Keratinocyte (primary cell): ENCODE results near the gene INHBE. TPM values are rescaled to one million over a fixed set of nuclear protein-coding genes. Genes with fewer than 3 reads are reported as not detected.

Source experiments
- DNase-seq: peaks from one replicate; pipeline ENCODE4 v3.0.0-alpha.2; 2011; ENCODE audit warnings: low read depth, missing footprints, low spot score
- FAIRE-seq: peaks from 2 replicates; lab custom pipeline; 2011; peaks lifted over from hg19 to GRCh38; lab: Jason Lieb, UNC
- H2AFZ ChIP-seq: 2 replicates; pipeline ENCODE4 v1.6.0; 2012; ENCODE audit warnings: low read length, control low read depth, inconsistent platforms; ENCODE audit not compliant: control insufficient read depth
- H3K27ac ChIP-seq: 2 replicates; pipeline ENCODE4 v1.5.1; 2011; ENCODE audit warnings: low read length; ENCODE audit not compliant: control insufficient read depth, insufficient read depth
- H3K27me3 ChIP-seq: 3 replicates; pipeline ENCODE4 v1.6.0; 2011; ENCODE audit warnings: low read length; ENCODE audit not compliant: control insufficient read depth, insufficient read depth; ENCODE audit errors: extremely low read depth
- H3K36me3 ChIP-seq, 2 experiments: 2 replicates in 1 of 2; 3 replicates in 1 of 2; pipeline ENCODE4 v1.5.1; 2011; ENCODE audit warnings: low read length in 2 of 2, mild to moderate bottlenecking in 1 of 2; ENCODE audit not compliant: control insufficient read depth in 2 of 2, insufficient read depth in 2 of 2; ENCODE audit errors: extremely low read depth in 1 of 2
- H3K4me1 ChIP-seq: 3 replicates; pipeline ENCODE4 v1.5.1; 2011; ENCODE audit warnings: low read length; ENCODE audit not compliant: control insufficient read depth, insufficient read depth; ENCODE audit errors: extremely low read depth
- H3K4me2 ChIP-seq: 3 replicates; pipeline ENCODE4 v1.6.0; 2011; ENCODE audit warnings: low read depth, low read length; ENCODE audit not compliant: control insufficient read depth, insufficient read depth; ENCODE audit errors: extremely low read depth
- H3K4me3 ChIP-seq, 3 experiments: fragments of 200-600 bp in 1 of 3; sonication (generic) in 1 of 3; 2 replicates in 2 of 3; 3 replicates in 1 of 3; pipeline ENCODE4 v1.5.1; 2011 to 2016; ENCODE audit warnings: low read length in 3 of 3, mild to moderate bottlenecking in 3 of 3, control low read depth in 2 of 3, inconsistent platforms in 1 of 3, low read depth in 1 of 3, mixed read lengths in 1 of 3, mixed run types in 1 of 3, moderate library complexity in 1 of 3; ENCODE audit not compliant: control insufficient read depth in 2 of 3, insufficient read depth in 2 of 3; ENCODE audit errors: extremely low read depth in 1 of 3
- H3K79me2 ChIP-seq: 2 replicates; pipeline ENCODE4 v1.6.0; 2012; ENCODE audit warnings: low read length; ENCODE audit not compliant: control insufficient read depth, insufficient read depth
- H3K9ac ChIP-seq: 3 replicates; pipeline ENCODE4 v1.6.0; 2011; ENCODE audit warnings: low read length; ENCODE audit not compliant: control insufficient read depth, insufficient read depth; ENCODE audit errors: extremely low read depth
- H3K9me1 ChIP-seq: 3 replicates; pipeline ENCODE4 v1.6.0; 2011; ENCODE audit warnings: low read length; ENCODE audit not compliant: control insufficient read depth, insufficient read depth; ENCODE audit errors: extremely low read depth
- H3K9me3 ChIP-seq: 2 replicates; pipeline ENCODE4 v1.5.1; 2012; ENCODE audit warnings: low read depth, low read length; ENCODE audit not compliant: control insufficient read depth
- H4K20me1 ChIP-seq: 3 replicates; pipeline ENCODE4 v1.6.0; 2011; ENCODE audit warnings: low read length; ENCODE audit not compliant: control insufficient read depth, insufficient read depth; ENCODE audit errors: extremely low read depth
- EZH2 ChIP-seq: IDR thresholded peaks from one replicate; pipeline ENCODE4 v1.6.1; 2012; ENCODE audit warnings: inconsistent platforms, mild to moderate bottlenecking, low read length, moderate library complexity
- dilution Hi-C: fragments of 300-500 bp; cut with MboI; formaldehyde crosslinking; loops from one replicate; pipeline ENCODE4 v1.7.0; 2020; ENCODE audit warnings: low sequenced_read_pairs; ENCODE audit not compliant: extremely low pct_ligation_motif_present
- polyA plus RNA-seq, 5 experiments: library from polyadenylated mRNA; depleted of rRNA in 3 of 5; stranded (reverse) in 3 of 5; stranded (forward) in 1 of 5; unstranded in 1 of 5; fragments of >200 nt; gene quantifications; 1 replicate in 1 of 5; 2 replicates in 3 of 5; 3 replicates in 1 of 5; pipeline versions ENCODE4 v1.2.1 to v1.2.3, GENCODE V29; 2011 to 2012; ENCODE audit warnings: missing spikeins in 2 of 5, low read depth in 1 of 5, low replicate concordance in 1 of 5
- TF ChIP-seq, protein P1 (sequence below), 3 experiments: IDR thresholded peaks in 1 of 3; conservative IDR thresholded peaks in 1 of 3; optimal IDR thresholded peaks in 1 of 3; 2 replicates in 2 of 3; 3 replicates in 1 of 3; pipeline versions ENCODE3 to v1.5.1; 2011; ENCODE audit warnings: low read length in 3 of 3, mild to moderate bottlenecking in 3 of 3, moderate library complexity in 2 of 3, control low read depth in 1 of 3, inconsistent platforms in 1 of 3; ENCODE audit not compliant: insufficient read depth in 2 of 3; ENCODE audit errors: extremely low read depth in 1 of 3

INHBE gene
- polyA plus RNA-seq, 1 donor (not counting 4 experiments of a cell fraction or from before 2014, with no cell fraction given): not detected

DNA sequence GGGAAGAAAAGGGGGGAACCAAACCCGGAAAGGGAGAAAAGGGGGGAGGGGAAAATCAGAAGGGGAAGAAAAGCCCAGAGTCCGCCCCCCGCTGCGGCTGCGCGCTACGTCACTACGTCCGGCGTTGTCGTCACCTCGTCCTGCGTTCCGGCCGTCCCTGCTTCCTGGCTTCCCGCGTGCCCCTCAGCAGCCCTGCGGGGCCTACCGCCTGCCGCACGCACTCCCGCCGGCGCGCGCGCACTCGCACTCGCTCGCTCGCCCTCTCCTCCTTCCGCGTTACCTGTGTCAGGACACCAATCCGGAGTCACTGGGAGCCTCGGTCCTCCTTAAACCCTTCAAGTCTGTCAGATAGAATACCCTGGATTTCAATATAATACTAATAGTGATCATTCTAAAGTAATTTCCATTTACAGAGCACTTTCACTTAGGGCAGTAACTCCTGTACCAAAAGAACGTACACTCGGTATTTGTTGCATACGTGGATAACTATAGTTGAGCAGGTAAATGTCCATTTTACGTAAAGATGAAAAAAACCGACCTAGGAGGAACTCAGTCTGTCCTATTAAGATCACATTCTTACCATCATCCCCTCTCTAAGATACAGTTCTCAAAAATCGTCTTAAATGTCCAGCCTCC is 24.1 kb upstream of the INHBE start, which contains the start of gene R3HDM2:
R3HDM2 (minus strand) TSS at position 113 of the 636 bp plus-strand sequence. CDS start 120,615 bp downstream, outside the sequence.
- dilution Hi-C loops: no loop called here
- Histone ChIP-seq H3K4me2 (peak within 1 kb of the TSS; percentile 100), H2AFZ (peak within 1 kb of the TSS; percentile 97), H3K9me3 (no peaks in the 10 kb centered on the region), H3K9me1 (no peaks in the 10 kb centered on the region), H3K4me3 (peak within 1 kb of the TSS; percentile 57 to 95 (median 78)), H3K79me2 (peaks cover 26% of the 10 kb centered on the region), H4K20me1 (no peaks in the 10 kb centered on the region), H3K36me3 (peaks cover 0 to 3% of the 10 kb centered on the region in 2 experiments), H3K27ac (peak within 1 kb of the TSS; percentile 93), H3K9ac (peak within 1 kb of the TSS; percentile 93), H3K4me1 (peaks cover 9% of the 10 kb centered on the region), H3K27me3 (no peaks in the 10 kb centered on the region)
- peak; percentile 45 for DNase-seq
- TF ChIP-seq EZH2: no peak
- TF ChIP-seq, protein P1, sequence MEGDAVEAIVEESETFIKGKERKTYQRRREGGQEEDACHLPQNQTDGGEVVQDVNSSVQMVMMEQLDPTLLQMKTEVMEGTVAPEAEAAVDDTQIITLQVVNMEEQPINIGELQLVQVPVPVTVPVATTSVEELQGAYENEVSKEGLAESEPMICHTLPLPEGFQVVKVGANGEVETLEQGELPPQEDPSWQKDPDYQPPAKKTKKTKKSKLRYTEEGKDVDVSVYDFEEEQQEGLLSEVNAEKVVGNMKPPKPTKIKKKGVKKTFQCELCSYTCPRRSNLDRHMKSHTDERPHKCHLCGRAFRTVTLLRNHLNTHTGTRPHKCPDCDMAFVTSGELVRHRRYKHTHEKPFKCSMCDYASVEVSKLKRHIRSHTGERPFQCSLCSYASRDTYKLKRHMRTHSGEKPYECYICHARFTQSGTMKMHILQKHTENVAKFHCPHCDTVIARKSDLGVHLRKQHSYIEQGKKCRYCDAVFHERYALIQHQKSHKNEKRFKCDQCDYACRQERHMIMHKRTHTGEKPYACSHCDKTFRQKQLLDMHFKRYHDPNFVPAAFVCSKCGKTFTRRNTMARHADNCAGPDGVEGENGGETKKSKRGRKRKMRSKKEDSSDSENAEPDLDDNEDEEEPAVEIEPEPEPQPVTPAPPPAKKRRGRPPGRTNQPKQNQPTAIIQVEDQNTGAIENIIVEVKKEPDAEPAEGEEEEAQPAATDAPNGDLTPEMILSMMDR (optimal IDR thresholded peaks at IDR 0.05 in 1 of 3, IDR thresholded peaks at IDR 0.05 in 1 of 3, conservative IDR thresholded peaks at IDR 0.05 in 1 of 3; ENCODE audit: extremely low read depth in 1 of 3, insufficient read depth in 2 of 3, low read length in 3 of 3): no peak
- FAIRE-seq: no peak

DNA sequence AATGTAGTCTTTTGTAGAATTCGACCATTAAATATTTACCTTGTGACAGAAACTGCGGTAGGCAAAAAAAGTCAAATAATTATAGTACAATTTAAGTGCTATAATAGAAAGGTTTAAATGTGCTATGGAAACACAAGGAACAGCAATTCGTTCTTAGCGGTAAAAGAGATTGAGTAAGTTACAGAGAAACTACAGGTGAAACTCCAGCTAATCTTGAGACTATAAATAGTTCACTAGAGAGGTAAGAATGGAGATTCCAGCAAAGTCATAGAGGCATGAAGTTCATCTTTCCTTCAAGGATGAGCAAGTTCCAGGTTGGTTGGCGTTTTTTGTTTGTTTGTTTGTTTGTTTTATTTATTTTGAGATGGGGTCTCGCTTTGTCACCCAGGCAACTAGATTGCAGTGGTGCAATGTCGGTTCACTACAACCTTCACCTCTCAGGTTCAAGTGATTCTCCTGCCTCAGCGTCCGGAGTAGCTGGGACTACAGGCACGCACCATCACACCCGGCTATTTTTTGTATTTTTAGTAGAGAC is 23.4 kb upstream of the INHBE start:
- FAIRE-seq (no peak), DNase-seq (no peak)
- Histone ChIP-seq H3K4me2 (peak overlapping the region; percentile 90), H3K79me2 (peaks cover 21% of the 10 kb centered on the region), H3K27ac (peak overlapping the region; percentile 93), H3K9ac (peak overlapping the region; percentile 93), H2AFZ (peak overlapping the region; percentile 97), H3K9me3 (no peaks in the 10 kb centered on the region), H3K27me3 (no peaks in the 10 kb centered on the region), H3K36me3 (no peaks in the 10 kb centered on the region), H3K4me3 (peak overlapping the region in 2 of 3 experiments; percentile 74), H4K20me1 (no peaks in the 10 kb centered on the region), H3K4me1 (peaks cover 9% of the 10 kb centered on the region), H3K9me1 (no peaks in the 10 kb centered on the region)
- TF ChIP-seq EZH2: no peak
- TF ChIP-seq, protein P1 (optimal IDR thresholded peaks at IDR 0.05 in 1 of 3, IDR thresholded peaks at IDR 0.05 in 1 of 3, conservative IDR thresholded peaks at IDR 0.05 in 1 of 3; ENCODE audit: extremely low read depth in 1 of 3, insufficient read depth in 2 of 3, low read length in 3 of 3): no peak
- dilution Hi-C loops: no loop called here
